Right renal pelvis (tissue), 4 donors: ENCODE data around the gene KDM4C. TPM values are rescaled to one million over a fixed set of nuclear protein-coding genes. Genes with fewer than 3 reads are reported as not detected.
"Not testable (repeated sequence)": the region's sequence is repeated elsewhere in the genome, so short reads cannot be mapped to it uniquely, and the experiment has no call there.

Experiments used
- DNase-seq, 4 donors: peaks; one replicate each; pipeline ENCODE4 v3.0.0-alpha.2; 2013; ENCODE audit warnings: low read depth in 4 of 4, low spot score in 3 of 4, missing footprints in 1 of 4
- polyA plus RNA-seq, 4 donors: library from polyadenylated mRNA; unstranded; fragments of 120-200 nt; gene quantifications; one replicate each; pipeline ENCODE4 v1.2.1, GENCODE V29; 2013; ENCODE audit not compliant: insufficient read length in 4 of 4

KDM4C gene
- polyA plus RNA-seq, 4 donors, result 14.9 to 18.4 (median 15.9) TPM

GRCh38 chr9:7008411-7008810, 250.6 kb downstream of the KDM4C start:
- DNase-seq, result no peak

- no peak for DNase-seq
Observed at GRCh38 chr9:7009065-7009464, 251.3 kb downstream of the KDM4C start.

GRCh38 chr9:7011395-7012067, 253.8 kb downstream of the KDM4C start:
- DNase-seq, result no peak

- DNase-seq, result no peak
Observed at GRCh38 chr9:7027996-7028395, 270.2 kb downstream of the KDM4C start.

- DNase-seq, result no peak
Observed at GRCh38 chr9:7028591-7028990, 270.8 kb downstream of the KDM4C start.

GRCh38 chr9:7030943-7031342, 273.2 kb downstream of the KDM4C start:
- DNase-seq, result not testable (repeated sequence)

GRCh38 chr9:7033076-7034045, 275.6 kb downstream of the KDM4C start:
- peak in 2 of 4 donors; percentile 1 to 29 for DNase-seq

GRCh38 chr9:7037176-7037575, 279.4 kb downstream of the KDM4C start:
- DNase-seq, result no peak

GRCh38 chr9:7042124-7042523, 284.4 kb downstream of the KDM4C start:
- no peak for DNase-seq

- no peak for DNase-seq
Observed at GRCh38 chr9:7045361-7045760, 287.6 kb downstream of the KDM4C start.

GRCh38 chr9:7051711-7052110, 293.9 kb downstream of the KDM4C start:
- DNase-seq, result no peak

- no peak for DNase-seq
Observed at GRCh38 chr9:7053903-7054302, 296.1 kb downstream of the KDM4C start.

- no peak for DNase-seq
Observed at GRCh38 chr9:7055171-7055903, 297.6 kb downstream of the KDM4C start.

GRCh38 chr9:7056254-7056653, 298.5 kb downstream of the KDM4C start:
- no peak for DNase-seq

- DNase-seq, result no peak
Observed at GRCh38 chr9:7058473-7058872, 300.7 kb downstream of the KDM4C start.

- no peak for DNase-seq
Observed at GRCh38 chr9:7067169-7067568, 309.4 kb downstream of the KDM4C start.

- DNase-seq, result no peak
Observed at GRCh38 chr9:7071916-7072315, 314.1 kb downstream of the KDM4C start.

- no peak for DNase-seq
Observed at GRCh38 chr9:7073706-7074105, 315.9 kb downstream of the KDM4C start.

- DNase-seq, result no peak
Observed at GRCh38 chr9:7075154-7075553, 317.4 kb downstream of the KDM4C start.

- no peak for DNase-seq
Observed at GRCh38 chr9:7079051-7079450, 321.3 kb downstream of the KDM4C start.

- no peak for DNase-seq
Observed at GRCh38 chr9:7081065-7081600, 323.4 kb downstream of the KDM4C start.
